ENCODE measurements around the gene TRPC1. TPM values are rescaled to one million over a fixed set of nuclear protein-coding genes. Genes with fewer than 3 reads are reported as not detected.

TRPC1 gene
- polyA plus RNA-seq, 1 of the 3 experiments (the other 2 are of a cell fraction) = 9.6 TPM

DNA sequence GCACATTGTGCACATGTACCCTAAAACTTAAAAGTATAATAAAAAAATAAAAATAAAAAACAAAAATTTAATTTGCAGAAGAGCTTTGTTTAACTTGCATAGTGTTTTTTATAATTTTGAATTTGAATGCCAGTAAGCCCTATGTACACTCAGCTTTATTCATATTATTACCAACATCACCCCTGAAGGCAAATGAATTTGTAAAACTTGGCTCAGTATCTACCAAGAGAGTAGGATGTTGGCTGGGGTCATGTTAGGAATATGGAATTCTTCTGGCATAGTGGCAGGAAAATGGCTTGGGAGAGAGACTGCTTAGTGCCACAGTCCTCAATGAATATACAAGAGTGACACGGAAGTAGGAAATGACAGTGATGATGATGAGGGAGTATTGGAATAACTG lies 30.7 kb downstream of the TRPC1 start:
- Histone ChIP-seq H3K4me2 (no peak overlapping the region), H3K27me3 (ENCODE audit: insufficient read depth) (no peaks in the 10 kb centered on the region), H4K20me1 (ENCODE audit: insufficient read depth) (no peaks in the 10 kb centered on the region), H3K4me1 (ENCODE audit: control insufficient read depth in 1 of 2, insufficient read depth in 2 of 2, low read depth in 1 of 2, low read length in 1 of 2) (no peaks in the 10 kb centered on the region), H3K36me3 (replicated peaks in 1 of 2; ENCODE audit: control insufficient read depth in 1 of 2, insufficient read depth in 2 of 2, low read length in 1 of 2) (peaks cover 2 to 13% of the 10 kb centered on the region in 2 experiments), H3K9me2 (no peaks in the 10 kb centered on the region), H3K27ac (ENCODE audit: low read depth in 2 of 2, low read length in 1 of 2) (no peak overlapping the region), H3F3A (replicated peaks; ENCODE audit: insufficient read depth) (no peaks in the 10 kb centered on the region), H3K4me3 (ENCODE audit: low read depth in 2 of 2, low read length in 1 of 2) (no peak overlapping the region), H3K79me2 (ENCODE audit: insufficient read depth) (peaks cover 7% of the 10 kb centered on the region; the same call in 1 of the 2 replicates), H2AFZ (ENCODE audit: low read depth) (no peak overlapping the region), H3K9me3 (no peaks in the 10 kb centered on the region), H3K9ac (no peak overlapping the region)
- POLR2A ChIA-PET = no interaction called here
- TF ChIP-seq JUND (IDR thresholded peaks at IDR 0.05) (no peak), FOSL2 (IDR thresholded peaks at IDR 0.05; ENCODE audit: borderline replicate concordance, low read depth) (no peak), RXRA (IDR thresholded peaks at IDR 0.05; ENCODE audit: borderline replicate concordance, low read depth) (no peak), GATA2 (CRISPR knock-in tag; IDR thresholded peaks at IDR 0.05) (no peak), ELF1 (IDR thresholded peaks at IDR 0.05) (no peak), NRF1 (IDR thresholded peaks at IDR 0.05; ENCODE audit: low read depth, low read length) (no peak), GABPA (IDR thresholded peaks at IDR 0.05; ENCODE audit: low read depth) (no peak), CHD2 (IDR thresholded peaks at IDR 0.05; ENCODE audit: low read length, partially characterized antibody) (no peak), EZH2phosphoT487 (IDR thresholded peaks at IDR 0.05; ENCODE audit: borderline replicate concordance, low read depth) (no peak), USF2 (IDR thresholded peaks at IDR 0.05; ENCODE audit: borderline replicate concordance, low read depth, low read length) (no peak), FOXJ3 (CRISPR knock-in tag; IDR thresholded peaks at IDR 0.05) (no peak)
- CTCF ChIA-PET = interaction anchor here (0.6 kb wide), 1 partner anchor 16 kb away, joined by 3 read pairs; no protein-coding TSS in a partner anchor
- 100% methylated on average over 1 of the region's 1 CpG for WGBS (ENCODE audit: low lambda C conversion rate)
- no peak for DNase-seq

DNA sequence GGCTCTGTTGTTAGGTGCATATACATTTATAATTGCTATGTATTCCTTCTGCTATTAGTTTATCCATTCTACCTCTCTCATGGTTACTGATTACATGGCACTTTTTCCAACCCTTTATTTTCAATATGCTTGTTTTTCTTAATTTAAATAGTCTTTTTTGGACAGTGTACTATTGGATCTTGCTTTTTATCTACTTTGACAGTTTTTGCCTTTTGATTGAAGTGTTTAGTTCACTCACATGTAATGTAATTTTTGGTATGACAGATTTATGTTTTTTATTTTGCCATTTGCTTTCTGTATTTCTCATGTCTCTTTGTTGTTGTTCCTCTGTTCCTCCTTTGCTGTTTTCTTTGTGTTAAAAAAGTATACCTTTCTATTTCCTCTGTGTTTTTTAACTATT lies 44.5 kb downstream of the TRPC1 start:
- no peaks in the 10 kb centered on the region for H3F3A ChIP-seq (replicated peaks; ENCODE audit: insufficient read depth)
- H3K79me2 ChIP-seq (ENCODE audit: insufficient read depth) = no peaks in the 10 kb centered on the region; the same call in 1 of the 2 replicates
- no peak overlapping the region for H2AFZ ChIP-seq (ENCODE audit: low read depth)
- H3K4me2 ChIP-seq = no peak overlapping the region
- H3K4me3 ChIP-seq (ENCODE audit: low read depth in 2 of 2, low read length in 1 of 2) = no peak overlapping the region
- H3K4me1 ChIP-seq (ENCODE audit: control insufficient read depth in 1 of 2, insufficient read depth in 2 of 2, low read depth in 1 of 2, low read length in 1 of 2) = no peaks in the 10 kb centered on the region
- no peak for TF ChIP-seq EP300 (IDR thresholded peaks at IDR 0.05; ENCODE audit: borderline replicate concordance in 1 of 2, low read depth in 1 of 2, low read length in 1 of 2)
- no peak for TF ChIP-seq TCF12 (IDR thresholded peaks at IDR 0.05)
- TF ChIP-seq GABPA (IDR thresholded peaks at IDR 0.05; ENCODE audit: low read depth) = no peak
- no peak for TF ChIP-seq RFX5 (IDR thresholded peaks at IDR 0.05; ENCODE audit: low read length)
- no peak for TF ChIP-seq RAD21 (IDR thresholded peaks at IDR 0.05; ENCODE audit: low read length)
- TF ChIP-seq FOXJ3 (CRISPR knock-in tag; IDR thresholded peaks at IDR 0.05) = no peak
- no peak for TF ChIP-seq PBX3 (IDR thresholded peaks at IDR 0.05)
- no peak for TF ChIP-seq CTCF (IDR thresholded peaks at IDR 0.05)
- no peak for TF ChIP-seq NRF1 (IDR thresholded peaks at IDR 0.05; ENCODE audit: low read depth, low read length)
- TF ChIP-seq MXI1 (IDR thresholded peaks at IDR 0.05; ENCODE audit: low read depth, low read length) = no peak
- no peak for TF ChIP-seq ZBTB33 (IDR thresholded peaks at IDR 0.05; ENCODE audit: borderline replicate concordance, low read depth)
- no peak overlapping the region for H3K9ac ChIP-seq
- H3K9me2 ChIP-seq = no peaks in the 10 kb centered on the region
- H3K27me3 ChIP-seq (ENCODE audit: insufficient read depth) = no peaks in the 10 kb centered on the region
- ChIA-PET POLR2A (no interaction called here), CTCF (no interaction called here)
- H3K36me3 ChIP-seq (replicated peaks in 1 of 2; ENCODE audit: control insufficient read depth in 1 of 2, insufficient read depth in 2 of 2, low read length in 1 of 2) = peaks cover 3 to 64% of the 10 kb centered on the region in 2 experiments
- H4K20me1 ChIP-seq (ENCODE audit: insufficient read depth) = no peaks in the 10 kb centered on the region
- 0 out of 2 replicates have a peak, but pooled peaks cover 8% of the 10 kb centered on the region for H3K9me3 ChIP-seq
- DNase-seq = no peak
- H3K27ac ChIP-seq (ENCODE audit: low read depth in 2 of 2, low read length in 1 of 2) = no peak overlapping the region
